CD4-positive, alpha-beta T cell treated with Interleukin-10 for 1 hour (primary cell): ENCODE results near the gene TEX22.

Experiments
- DNase-seq: peaks from one replicate; pipeline ENCODE4 v3.0.0-alpha.2; 2020

The TEX22 gene

GRCh38 chr14:105409364-105409763 is 11.0 kb downstream of the TEX22 start:
- no peak for DNase-seq

- DNase-seq: no peak
Measured at GRCh38 chr14:105410642-105411016, 12.3 kb downstream of the TEX22 start.

- no peak for DNase-seq
Measured at GRCh38 chr14:105411017-105411941, 12.9 kb downstream of the TEX22 start.

- DNase-seq: no peak
Measured at GRCh38 chr14:105411985-105412770, 13.8 kb downstream of the TEX22 start.

GRCh38 chr14:105412771-105413543 is 14.6 kb downstream of the TEX22 start:
- no peak for DNase-seq

GRCh38 chr14:105413544-105413886 is 15.2 kb downstream of the TEX22 start:
- DNase-seq: no peak

- DNase-seq: peak; percentile 62
Measured at GRCh38 chr14:105414456-105415371, 16.4 kb downstream of the TEX22 start.

- DNase-seq: no peak
Measured at GRCh38 chr14:105415481-105416428, 17.4 kb downstream of the TEX22 start.

- no peak for DNase-seq
Measured at GRCh38 chr14:105416671-105417070, 18.3 kb downstream of the TEX22 start.

- DNase-seq: no peak
Measured at GRCh38 chr14:105417690-105418121, 19.4 kb downstream of the TEX22 start.

- DNase-seq: no peak
Measured at GRCh38 chr14:105418269-105419194, 20.2 kb downstream of the TEX22 start.

GRCh38 chr14:105419195-105420091 is 21.1 kb downstream of the TEX22 start, which contains the start of gene MTA1:
TSS of gene MTA1 (plus strand) at chr14:105419827. CDS start at chr14:105420036, 209 bp downstream.
- peak; percentile 49 for DNase-seq

- DNase-seq: no peak
Measured at GRCh38 chr14:105420101-105420973, 22.0 kb downstream of the TEX22 start.

GRCh38 chr14:105420974-105421674 is 22.8 kb downstream of the TEX22 start:
- DNase-seq: no peak

- no peak for DNase-seq
Measured at GRCh38 chr14:105421723-105422615, 23.6 kb downstream of the TEX22 start.
